ENCODE measurements around the gene KRT16.
"Not testable (repeated sequence)": the region's sequence is repeated elsewhere in the genome, so short reads cannot be mapped to it uniquely, and the experiment has no call there.

The KRT16 gene

GRCh38 chr17:41615454-41615853 lies 2.9 kb upstream of the KRT16 start:
- no peak for DNase-seq (ENCODE audit: low read depth)
- peak; percentile 20 for TF ChIP-seq CTCF (conservative IDR thresholded peaks at IDR 0.05; ENCODE audit: low read depth, low read length)

GRCh38 chr17:41614767-41615166 lies 2.2 kb upstream of the KRT16 start:
- not testable (repeated sequence) for DNase-seq (ENCODE audit: low read depth); H3K4me3 ChIP-seq (ENCODE audit: low read length)

More at GRCh38 chr17:41615454-41615853, 2.9 kb upstream of the KRT16 start:
- no peak overlapping the region for H3K4me3 ChIP-seq (ENCODE audit: low read length)

- no peak overlapping the region for H3K4me3 ChIP-seq (ENCODE audit: low read length)
- no peak for DNase-seq (ENCODE audit: low read depth)
- TF ChIP-seq CTCF (conservative IDR thresholded peaks at IDR 0.05; ENCODE audit: low read depth, low read length): no peak
Measured at GRCh38 chr17:41614098-41614497, 1.5 kb upstream of the KRT16 start.

GRCh38 chr17:41613277-41614082 lies 913 bp upstream of the KRT16 start:
- no peak for TF ChIP-seq CTCF (conservative IDR thresholded peaks at IDR 0.05; ENCODE audit: low read depth, low read length)
- DNase-seq (ENCODE audit: low read depth): no peak

GRCh38 chr17:41610965-41611640 lies 1.5 kb downstream of the KRT16 start:
- no peak for TF ChIP-seq CTCF (conservative IDR thresholded peaks at IDR 0.05; ENCODE audit: low read depth, low read length)
- DNase-seq (ENCODE audit: low read depth): no peak
- no peak overlapping the region for H3K4me3 ChIP-seq (ENCODE audit: low read length)

More at GRCh38 chr17:41613277-41614082, 913 bp upstream of the KRT16 start:
- no peak overlapping the region for H3K4me3 ChIP-seq (ENCODE audit: low read length)

- not testable (repeated sequence) for H3K4me3 ChIP-seq (ENCODE audit: low read length); DNase-seq (ENCODE audit: low read depth)
- peak; percentile 56 for TF ChIP-seq CTCF (conservative IDR thresholded peaks at IDR 0.05; ENCODE audit: low read depth, low read length)
Measured at GRCh38 chr17:41610061-41610517, 2.5 kb downstream of the KRT16 start.

- not testable (repeated sequence) for DNase-seq (ENCODE audit: low read depth); H3K4me3 ChIP-seq (ENCODE audit: low read length)
Measured at GRCh38 chr17:41606930-41607329, 5.6 kb downstream of the KRT16 start.

- no peak overlapping the region for H3K4me3 ChIP-seq (ENCODE audit: low read length)
- TF ChIP-seq CTCF (conservative IDR thresholded peaks at IDR 0.05; ENCODE audit: low read depth, low read length): peak; percentile 8
- no peak for DNase-seq (ENCODE audit: low read depth)
Measured at GRCh38 chr17:41602524-41602923, 10.0 kb downstream of the KRT16 start.
